DMS79 treated with DMSO at 0.1 percent for 48 hours (cell line): ENCODE measurements around the gene SPINDOC.
"Not testable (repeated sequence)": the region's sequence is repeated elsewhere in the genome, so short reads cannot be mapped to it uniquely, and the experiment has no call there.

Experiments used
- DNase-seq: peaks from one replicate; lab custom pipeline; 2025; lab: John Stamatoyannopoulos, UW

The SPINDOC gene

DNA sequence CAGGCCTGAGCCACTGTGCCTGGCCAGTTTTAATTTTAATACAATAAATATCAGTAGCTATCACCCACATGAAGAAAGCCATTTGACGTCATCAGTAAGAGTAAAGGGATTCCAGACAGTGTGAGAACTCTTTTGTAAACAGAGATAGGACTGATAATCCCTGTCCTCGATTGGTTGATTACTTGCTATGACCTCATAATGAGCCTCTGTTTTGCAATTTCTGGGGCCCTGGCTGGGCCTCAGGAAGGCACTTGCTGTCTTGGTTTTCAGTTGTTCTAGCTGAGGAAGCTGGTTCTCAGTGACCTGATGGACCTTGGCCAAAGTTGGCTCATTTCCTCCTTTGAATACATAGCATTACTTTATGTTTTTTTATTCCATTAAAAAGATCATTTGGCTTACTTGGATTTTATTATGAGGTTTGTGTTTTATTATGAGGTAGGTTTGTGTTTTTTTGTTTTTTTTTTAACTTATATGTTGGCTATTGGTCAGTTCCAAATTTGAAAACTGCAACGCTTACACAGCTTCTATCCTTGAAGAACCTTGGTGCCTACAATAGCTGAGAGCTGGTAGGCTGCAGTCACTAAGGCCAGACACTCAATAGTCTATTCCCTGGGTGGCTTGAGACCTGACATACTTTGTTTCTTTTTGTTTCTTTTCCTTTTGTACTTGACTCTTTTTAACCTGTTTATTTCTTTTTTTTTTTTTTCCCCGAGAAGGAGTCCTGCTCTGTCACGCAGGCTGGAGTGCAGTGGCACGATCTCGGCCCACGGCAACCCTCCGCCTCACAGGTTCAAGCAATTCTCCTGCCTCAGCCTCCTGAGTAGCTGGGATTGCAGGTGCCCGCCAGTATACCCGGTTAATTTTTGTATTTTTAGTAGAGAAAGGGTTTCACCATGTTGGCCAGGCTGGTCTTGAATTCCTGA lies 45.6 kb downstream of the SPINDOC start:
- DNase-seq, result no peak

DNA sequence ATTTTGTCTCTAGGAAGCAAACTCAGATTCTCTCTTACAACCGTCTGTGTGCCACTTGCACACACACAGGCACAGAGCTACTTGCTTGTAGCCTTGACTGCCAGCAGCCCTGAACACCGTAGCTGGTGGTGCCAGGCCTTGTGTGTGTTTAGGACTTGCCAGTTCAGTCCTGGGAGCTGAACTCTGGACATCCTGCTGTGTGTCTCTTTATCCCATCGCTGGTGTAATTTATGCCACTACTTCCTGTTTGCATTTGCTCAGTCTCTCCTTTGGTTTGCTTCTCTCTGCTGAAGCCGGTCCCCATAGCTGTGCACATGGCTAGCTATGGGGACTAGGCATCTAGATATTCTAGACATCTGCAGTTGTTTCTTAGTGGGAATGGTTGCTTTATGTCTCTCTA lies 49.7 kb downstream of the SPINDOC start:
- DNase-seq, result no peak

DNA sequence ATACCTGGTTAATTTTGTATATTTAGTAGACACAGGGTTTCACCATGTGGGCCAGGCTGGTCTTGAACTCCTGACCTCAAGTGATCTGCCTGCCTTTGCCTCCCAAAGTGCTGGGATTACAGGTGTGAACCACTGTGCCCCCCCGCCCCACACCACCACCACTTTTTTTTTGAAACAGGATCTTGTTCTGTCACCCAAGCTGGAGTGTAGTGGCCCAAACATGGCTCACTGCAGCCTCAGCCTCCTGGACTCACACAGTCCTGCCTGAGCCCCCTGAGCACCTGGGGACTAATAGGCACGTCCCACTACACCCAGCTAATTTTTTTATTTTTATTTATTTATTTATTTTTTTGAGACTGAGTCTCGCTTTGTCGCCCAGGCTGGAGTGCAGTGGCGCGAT lies 50.4 kb downstream of the SPINDOC start:
- DNase-seq, result not testable (repeated sequence)

DNA sequence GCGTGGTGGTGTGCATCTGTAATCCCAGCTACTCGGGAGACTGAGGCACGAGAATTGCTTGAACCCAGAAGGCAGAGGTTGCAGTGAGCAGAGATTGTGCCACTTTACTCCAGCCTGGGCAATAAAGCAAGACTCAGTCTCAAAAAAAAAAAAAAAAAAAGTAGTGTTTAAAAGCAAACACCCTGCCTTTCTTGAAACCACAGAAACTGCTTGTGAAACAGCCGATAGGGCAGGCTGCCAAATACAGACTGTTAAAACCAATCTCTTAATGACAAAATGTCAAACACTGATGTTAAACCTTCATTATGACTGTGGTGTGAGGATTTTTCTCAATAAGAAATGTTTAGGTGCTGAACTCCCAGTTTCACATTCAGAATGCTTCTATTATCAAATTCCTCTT lies 53.0 kb downstream of the SPINDOC start:
- DNase-seq, result peak; percentile 82

DNA sequence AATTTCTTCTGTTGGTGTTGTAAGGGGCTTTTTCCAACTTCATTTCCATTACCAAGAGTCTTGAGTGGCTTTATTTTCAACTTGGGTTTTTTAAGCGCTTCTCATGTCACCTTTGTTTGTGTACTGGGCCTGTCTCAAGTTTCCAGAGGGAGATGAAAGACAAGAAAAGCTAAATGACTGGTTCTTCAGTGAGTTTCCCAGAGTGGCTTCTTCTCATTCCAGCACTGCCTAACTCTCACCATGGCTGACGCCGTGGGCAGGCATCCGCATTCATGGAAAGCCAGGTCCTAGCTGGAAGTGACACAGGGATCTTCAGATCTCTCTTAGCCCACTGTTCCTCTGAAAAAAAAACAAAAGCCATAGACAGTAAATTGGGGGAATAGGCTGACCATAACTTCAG lies 54.3 kb downstream of the SPINDOC start:
- DNase-seq, result no peak

DNA sequence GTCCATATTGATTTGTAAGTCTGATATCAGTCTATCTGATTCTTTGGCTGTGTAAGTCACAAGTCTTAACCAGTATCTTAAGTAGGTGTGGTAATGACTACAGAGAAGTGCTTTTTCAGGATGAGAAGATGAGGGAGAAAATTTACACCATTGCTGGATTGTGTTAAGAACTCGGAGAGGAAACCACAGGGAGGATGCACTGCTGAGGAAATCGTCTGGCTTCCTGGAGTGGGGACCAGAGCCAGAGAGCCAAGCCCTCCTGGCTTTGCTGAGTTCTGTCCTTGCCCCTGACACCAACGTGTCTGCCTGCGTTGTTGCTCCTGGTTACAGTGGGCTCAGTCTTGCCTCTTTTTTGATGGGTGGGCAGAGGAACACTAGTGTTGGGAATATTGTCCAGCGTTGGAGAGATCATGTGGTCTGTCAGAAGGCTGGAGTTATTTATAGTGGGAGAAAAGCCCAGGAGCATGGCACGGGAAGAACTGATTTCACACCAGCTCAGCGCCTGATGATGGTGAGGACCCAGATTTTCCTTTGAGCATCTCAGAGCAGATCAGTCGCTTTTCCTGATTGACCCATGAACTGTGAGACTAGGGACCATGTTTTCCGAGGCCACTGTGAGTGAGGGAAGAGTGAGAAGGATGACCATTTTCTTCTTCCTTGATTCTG lies 55.3 kb downstream of the SPINDOC start:
- DNase-seq, result no peak

DNA sequence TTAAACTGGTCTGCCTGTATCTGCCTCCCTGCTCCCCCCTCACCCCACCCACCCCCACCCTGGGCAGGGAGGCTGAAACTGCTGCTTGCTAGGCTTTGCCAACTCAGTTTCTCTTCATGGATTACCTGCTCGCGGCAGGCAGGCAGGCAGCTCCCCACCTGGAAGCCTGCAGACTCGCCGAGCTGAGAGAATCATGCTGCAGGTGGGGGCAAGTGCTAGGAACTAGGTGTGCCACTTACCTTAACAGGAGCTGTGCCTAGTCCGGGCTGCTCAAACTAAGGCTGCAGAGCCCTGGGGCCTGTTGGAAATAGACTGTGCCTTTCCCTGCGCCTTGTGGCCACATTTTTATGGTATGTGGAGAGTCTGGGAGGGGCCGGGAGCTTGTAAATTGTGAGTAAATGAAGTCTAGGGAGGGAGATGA lies 55.9 kb downstream of the SPINDOC start:
- no peak for DNase-seq

DNA sequence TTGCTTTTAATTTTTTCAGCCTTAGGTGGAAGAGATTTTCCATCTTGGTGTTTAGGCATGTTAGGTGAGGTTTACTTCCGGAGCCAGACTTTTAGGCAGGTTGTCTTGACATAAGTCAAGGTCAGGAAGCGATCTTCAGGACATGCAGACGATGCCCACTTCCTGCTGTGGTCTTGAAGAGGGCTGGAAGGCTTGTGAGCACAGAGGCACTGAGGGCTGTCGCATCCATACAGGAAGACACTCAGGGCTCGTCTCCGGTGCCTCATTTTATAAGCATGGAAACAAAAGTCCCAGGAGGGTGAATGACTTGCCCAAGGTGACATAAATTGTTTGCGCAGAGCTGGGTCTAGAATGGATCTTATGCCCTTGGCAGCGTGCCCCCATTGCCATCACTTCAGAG lies 56.4 kb downstream of the SPINDOC start:
- DNase-seq, result no peak

DNA sequence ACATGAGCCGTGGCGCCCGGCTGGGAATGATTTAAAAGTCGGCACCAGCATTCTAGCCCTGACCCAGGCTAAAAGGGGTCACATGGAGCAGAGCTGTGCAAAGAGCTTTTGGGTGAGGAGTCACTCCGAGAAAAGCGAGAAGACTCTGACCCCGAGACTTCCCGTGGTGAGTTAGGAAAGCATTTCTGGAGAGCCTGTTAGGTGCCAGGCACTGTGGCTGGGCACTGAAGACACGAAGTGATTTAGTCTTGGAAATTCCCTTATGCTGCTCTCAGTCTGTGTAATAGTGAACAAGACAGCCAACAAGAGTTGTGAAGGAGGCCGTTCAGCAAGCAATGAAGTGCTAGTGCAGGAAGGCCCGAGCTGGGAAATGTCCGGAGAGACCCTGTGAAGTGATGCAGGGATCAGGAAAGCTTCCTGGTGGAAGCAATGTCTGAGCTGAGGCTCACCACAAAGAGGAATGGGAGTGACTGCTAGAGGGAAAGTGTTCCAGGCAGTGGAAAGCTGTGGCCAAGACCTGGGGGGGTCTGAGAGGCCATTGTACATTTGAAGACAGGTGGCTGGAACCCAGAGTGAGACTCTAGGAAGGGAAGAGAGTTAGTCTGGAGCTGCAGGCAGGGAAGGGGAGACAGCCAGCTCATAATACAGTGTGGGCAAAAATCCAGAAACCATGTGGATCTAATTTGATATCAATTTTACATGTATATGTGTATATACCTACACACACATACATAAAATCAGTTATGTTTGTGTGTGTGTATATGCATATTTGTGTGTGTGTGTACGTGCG lies 57.3 kb downstream of the SPINDOC start:
- no peak for DNase-seq

DNA sequence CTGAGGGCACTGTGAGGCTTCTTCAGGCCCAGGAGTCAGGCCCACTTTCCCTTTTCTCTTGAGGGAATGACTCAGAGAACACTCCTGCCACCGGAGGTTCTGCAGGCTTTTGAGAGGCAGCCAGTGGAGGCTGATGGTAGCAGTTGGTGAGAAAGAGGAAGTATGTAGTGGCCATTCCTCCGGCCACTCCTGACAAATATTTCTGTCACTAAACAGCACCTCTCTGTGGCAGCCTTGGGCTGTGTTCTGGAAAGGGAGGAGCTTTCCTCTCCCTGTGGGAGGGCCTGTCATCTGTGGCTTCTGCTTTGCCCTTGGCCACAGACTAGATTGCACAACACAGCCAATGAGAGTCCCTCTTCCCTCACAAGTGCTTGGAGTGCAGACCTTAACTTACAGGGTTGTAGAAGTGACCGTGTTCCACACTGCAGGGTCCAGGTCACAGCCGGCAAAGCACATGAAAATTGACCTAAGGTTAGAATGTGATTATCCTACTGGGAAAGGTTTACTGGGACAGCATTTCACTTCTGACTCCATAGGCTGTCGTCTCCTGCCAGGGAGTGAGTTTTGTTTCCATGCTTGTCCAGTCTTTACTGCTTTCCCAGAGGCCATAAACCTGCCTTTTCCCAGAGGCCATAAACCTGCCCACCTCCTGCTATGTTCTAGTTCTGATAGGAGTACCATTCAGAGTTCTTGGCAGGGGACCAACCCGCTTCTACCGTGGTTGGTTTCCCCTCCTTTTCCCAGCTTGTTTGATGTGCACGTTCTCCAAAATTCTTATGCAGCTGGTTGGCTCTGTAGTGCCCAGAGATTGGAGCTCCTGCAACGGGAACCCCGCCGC lies 58.9 kb downstream of the SPINDOC start:
- peak; percentile 75 for DNase-seq

DNA sequence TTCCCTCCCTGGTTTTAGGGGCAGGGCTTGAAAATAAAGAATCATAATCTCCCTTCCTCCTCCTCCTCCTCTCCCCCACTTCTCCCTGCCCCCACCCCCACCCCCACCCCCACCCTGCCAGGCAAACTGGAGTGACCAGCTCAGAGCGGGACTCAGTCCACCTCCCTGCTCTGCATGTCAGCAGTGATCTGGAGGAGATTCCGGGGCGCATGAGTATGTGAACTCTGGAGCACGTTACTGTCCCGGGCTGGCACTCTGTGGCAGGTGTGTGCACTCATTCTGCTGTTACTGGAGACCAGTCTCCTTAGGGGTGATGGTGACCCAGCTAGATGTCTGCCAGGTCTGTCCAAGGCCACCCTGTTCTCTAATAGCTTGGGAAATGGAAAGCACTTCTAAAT lies 59.5 kb downstream of the SPINDOC start:
- no peak for DNase-seq

DNA sequence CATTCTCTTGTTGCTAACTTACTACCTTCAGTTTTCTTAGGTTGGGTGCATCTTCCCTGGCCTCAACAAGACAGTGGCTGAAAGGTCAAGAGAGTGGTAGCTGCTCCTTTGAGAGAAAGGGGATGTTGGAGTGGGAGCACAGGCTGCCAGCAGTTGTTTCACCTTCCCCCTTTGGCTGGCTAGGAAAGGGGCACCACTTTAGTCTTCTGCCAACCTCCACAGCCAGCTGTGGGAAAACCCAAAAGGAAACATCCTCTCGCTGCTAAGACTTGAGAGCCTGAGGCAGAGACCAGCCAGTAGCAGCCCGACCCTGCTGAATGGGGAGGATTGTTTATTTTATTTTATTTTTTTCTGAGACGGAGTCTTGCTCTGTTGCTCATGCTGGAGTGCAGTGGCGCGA lies 60.1 kb downstream of the SPINDOC start:
- DNase-seq, result no peak

DNA sequence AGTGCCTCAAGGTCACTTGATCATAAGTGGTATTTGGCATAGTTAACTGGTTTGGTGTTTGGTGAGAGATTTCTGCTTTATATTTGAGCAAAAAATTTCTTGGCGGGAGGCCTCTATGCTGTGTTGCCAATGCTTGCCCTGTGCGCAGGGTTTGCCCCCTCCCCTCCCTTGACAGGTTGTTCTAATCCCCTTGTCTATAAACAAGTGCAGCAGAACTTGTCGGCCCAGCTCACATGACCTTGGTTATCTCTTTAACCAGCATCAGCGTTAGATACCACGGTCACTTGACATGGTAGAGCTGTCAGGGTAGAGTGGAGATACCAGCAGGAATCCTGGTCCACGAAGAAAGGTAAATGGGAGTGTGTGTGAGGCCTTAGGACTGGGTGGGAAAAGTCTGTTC lies 61.3 kb downstream of the SPINDOC start:
- DNase-seq, result no peak

DNA sequence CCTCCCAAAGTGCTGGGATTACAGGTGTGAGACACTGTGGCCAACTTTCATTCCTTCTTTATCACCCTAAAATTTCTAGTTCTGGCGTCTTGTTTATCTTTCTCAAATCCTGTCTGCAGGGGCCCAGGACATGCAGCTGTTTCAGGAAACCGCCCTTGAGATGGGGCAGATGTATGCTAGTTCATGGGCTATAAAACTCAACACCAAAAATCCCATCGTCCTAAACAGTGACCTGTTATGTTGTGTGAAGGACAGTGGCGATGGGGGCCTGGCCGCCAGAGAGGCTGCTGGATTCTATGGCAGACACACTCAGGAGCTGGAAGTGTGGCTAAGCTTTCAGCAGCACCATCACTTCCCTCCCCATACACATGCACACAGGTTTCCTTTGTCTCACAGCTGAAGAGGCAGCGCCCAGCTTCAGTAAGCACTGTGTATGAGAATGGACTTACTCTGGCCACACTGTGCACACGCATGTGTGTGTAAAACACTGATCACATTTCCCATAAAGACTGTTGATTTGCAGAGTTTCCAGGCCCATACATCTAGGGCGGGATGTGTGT lies 62.3 kb downstream of the SPINDOC start:
- DNase-seq, result no peak

DNA sequence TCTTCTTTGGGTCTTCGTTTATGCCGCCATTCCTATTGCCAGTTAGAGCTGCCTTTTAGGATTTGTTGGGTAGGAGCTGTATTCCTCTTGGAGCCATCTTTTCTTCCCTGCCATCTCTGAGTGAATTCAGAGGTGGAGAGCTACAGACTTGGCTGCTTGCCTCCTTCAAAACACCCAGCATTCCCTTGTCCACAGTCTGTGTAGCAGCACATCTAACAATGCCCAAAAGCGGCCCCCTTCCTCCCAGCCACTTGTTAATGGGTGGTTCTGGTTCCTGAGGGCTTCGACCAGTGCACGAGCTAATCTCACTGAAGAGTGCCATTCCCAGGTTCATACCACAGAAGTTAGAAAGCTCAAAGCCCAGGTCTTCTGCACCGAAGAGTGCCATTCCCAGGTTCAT lies 63.4 kb downstream of the SPINDOC start:
- DNase-seq, result no peak
